ENCODE measurements around the gene NRARP. TPM values are rescaled to one million over a fixed set of nuclear protein-coding genes. Genes with fewer than 3 reads are reported as not detected.

The NRARP gene
- total RNA-seq, 1 experiment from 2014 or later, result 23.8 TPM

DNA sequence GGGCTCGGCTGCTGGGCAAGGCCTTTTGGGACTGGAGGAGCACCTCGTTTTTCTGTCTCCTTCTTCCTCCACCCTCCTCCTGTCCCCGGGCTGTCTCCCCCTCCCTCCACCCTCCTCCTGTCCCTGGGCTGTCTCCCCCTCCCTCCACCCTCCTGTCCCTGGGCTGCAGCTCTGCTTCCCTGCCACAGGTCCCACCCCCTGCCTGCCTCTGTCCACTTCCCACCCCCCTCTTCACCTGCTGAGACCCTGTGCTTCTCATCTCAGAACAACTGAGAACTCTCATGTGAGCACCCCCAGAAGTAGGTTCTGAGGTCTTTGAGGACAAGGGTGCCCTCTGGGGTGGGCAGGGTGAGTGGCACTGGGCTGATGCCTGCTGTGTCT, 30.4 kb downstream of the NRARP start:
- no peak overlapping the region for H2BK120ac ChIP-seq (ENCODE audit: low read depth, low read length, poor library complexity, severe bottlenecking)
- no CpG with 5 or more reads among the region's 3 CpGs for WGBS (ENCODE audit: extremely low coverage, insufficient read length, low lambda C conversion rate)
- no peaks in the 10 kb centered on the region for H3K27me3 ChIP-seq (ENCODE audit: insufficient read depth, low read length)

More for the DNA sequence above, 30.4 kb downstream of the NRARP start:
- Histone ChIP-seq H2AFZ (ENCODE audit: low read length) (no peak overlapping the region), H2BK15ac (ENCODE audit: low read depth, low read length) (no peak overlapping the region), H3K27ac (ENCODE audit: insufficient read length, low read depth, low read length) (no peak overlapping the region), H4K20me1 (ENCODE audit: control insufficient read depth, insufficient read depth, insufficient read length) (no peaks in the 10 kb centered on the region), H3K4ac (ENCODE audit: low read depth, low read length) (no peak overlapping the region), H3K79me2 (ENCODE audit: insufficient read depth, low read length) (no peaks in the 10 kb centered on the region), H3K14ac (ENCODE audit: insufficient read depth, low read length) (no peak overlapping the region), H4K5ac (ENCODE audit: insufficient read length, low read depth, low read length) (no peak overlapping the region), H2BK5ac (ENCODE audit: insufficient read length, low read length) (no peak overlapping the region), H3K9ac (ENCODE audit: extremely low read depth, insufficient read length, low read length) (no peak overlapping the region), H3K18ac (ENCODE audit: insufficient read length, low read depth, low read length) (no peak overlapping the region), H3K56ac (ENCODE audit: insufficient read length, low read depth, low read length) (no peak overlapping the region), H3K79me1 (ENCODE audit: insufficient read depth, low read depth, low read length, poor library complexity, severe bottlenecking) (no peaks in the 10 kb centered on the region), H4K91ac (ENCODE audit: insufficient read length, low read depth, low read length) (no peak overlapping the region), H4K8ac (replicated peaks; ENCODE audit: insufficient read length, low read depth, low read length) (no peak overlapping the region), H2BK20ac (ENCODE audit: low read depth, low read length, poor library complexity, severe bottlenecking) (no peak overlapping the region), H3K23me2 (ENCODE audit: insufficient read length, low read depth, low read length, poor library complexity, severe bottlenecking) (no peaks in the 10 kb centered on the region), H3K4me2 (ENCODE audit: insufficient read depth, insufficient read length, low read length) (no peak overlapping the region), H3K4me1 (ENCODE audit: insufficient read depth, low read length) (no peaks in the 10 kb centered on the region), H3T11ph (ENCODE audit: low read length) (no peak overlapping the region), H3K9me3 (ENCODE audit: control insufficient read depth, low read depth, low read length) (no peaks in the 10 kb centered on the region), H3K23ac (ENCODE audit: insufficient read length, low read depth, low read length) (no peak overlapping the region), H2AK5ac (ENCODE audit: insufficient read length, low read length) (no peak overlapping the region), H2BK12ac (ENCODE audit: insufficient read length, low read depth, low read length) (no peak overlapping the region)
- H3K4me3 Mint-ChIP-seq, result no peak overlapping the region
- H3K4me1 Mint-ChIP-seq, result peaks cover 15 to 20% of the 10 kb centered on the region in 2 experiments
- no peaks in the 10 kb centered on the region for H3K27me3 Mint-ChIP-seq (ENCODE audit: low read depth)
- TF ChIP-seq, protein P1, sequence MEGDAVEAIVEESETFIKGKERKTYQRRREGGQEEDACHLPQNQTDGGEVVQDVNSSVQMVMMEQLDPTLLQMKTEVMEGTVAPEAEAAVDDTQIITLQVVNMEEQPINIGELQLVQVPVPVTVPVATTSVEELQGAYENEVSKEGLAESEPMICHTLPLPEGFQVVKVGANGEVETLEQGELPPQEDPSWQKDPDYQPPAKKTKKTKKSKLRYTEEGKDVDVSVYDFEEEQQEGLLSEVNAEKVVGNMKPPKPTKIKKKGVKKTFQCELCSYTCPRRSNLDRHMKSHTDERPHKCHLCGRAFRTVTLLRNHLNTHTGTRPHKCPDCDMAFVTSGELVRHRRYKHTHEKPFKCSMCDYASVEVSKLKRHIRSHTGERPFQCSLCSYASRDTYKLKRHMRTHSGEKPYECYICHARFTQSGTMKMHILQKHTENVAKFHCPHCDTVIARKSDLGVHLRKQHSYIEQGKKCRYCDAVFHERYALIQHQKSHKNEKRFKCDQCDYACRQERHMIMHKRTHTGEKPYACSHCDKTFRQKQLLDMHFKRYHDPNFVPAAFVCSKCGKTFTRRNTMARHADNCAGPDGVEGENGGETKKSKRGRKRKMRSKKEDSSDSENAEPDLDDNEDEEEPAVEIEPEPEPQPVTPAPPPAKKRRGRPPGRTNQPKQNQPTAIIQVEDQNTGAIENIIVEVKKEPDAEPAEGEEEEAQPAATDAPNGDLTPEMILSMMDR (conservative IDR thresholded peaks at IDR 0.05), result no peak
- peaks cover 11 to 39% (median 34%) of the 10 kb centered on the region in 3 experiments; a peak in 6 of 7 replicates for H3K36me3 Mint-ChIP-seq (ENCODE audit: insufficient read depth in 1 of 3, low read depth in 3 of 3)
- peak overlapping the region in 1 of 3 experiments; percentile 53; a peak in 1 of 7 replicates for H3K27ac Mint-ChIP-seq
- no peak for DNase-seq
- no peaks in the 10 kb centered on the region; a peak in 1 of 5 replicates for H3K9me3 Mint-ChIP-seq
